GM21423 (cell line): Measurements from ENCODE around the gene VLDLR.

ENCODE experiments used
- ATAC-seq: cut with Tn5 transposase; IDR thresholded peaks from one replicate; pipeline ENCODE4 v1.9.1; 2021; ENCODE audit warnings: mild to moderate bottlenecking, moderate library complexity; ENCODE audit not compliant: unreplicated experiment

Gene VLDLR

GRCh38 chr9:2621722-2622460 lies at the start of gene VLDLR:
TSS of gene VLDLR (plus strand) at chr9:2621787. CDS start at chr9:2622190, 403 bp downstream.
- peak; percentile 41 for ATAC-seq

- ATAC-seq: no peak
Measured at GRCh38 chr9:2574203-2574602, 47.4 kb upstream of the VLDLR start.

GRCh38 chr9:2576631-2577030 lies 45.0 kb upstream of the VLDLR start:
- no peak for ATAC-seq

GRCh38 chr9:2583308-2584013 lies 38.1 kb upstream of the VLDLR start:
- no peak for ATAC-seq

- ATAC-seq: no peak
Measured at GRCh38 chr9:2591967-2592366, 29.6 kb upstream of the VLDLR start.

GRCh38 chr9:2593744-2594143 lies 27.8 kb upstream of the VLDLR start:
- ATAC-seq: no peak

GRCh38 chr9:2595973-2596372 lies 25.6 kb upstream of the VLDLR start:
- no peak for ATAC-seq

- ATAC-seq: no peak
Measured at GRCh38 chr9:2597483-2597882, 24.1 kb upstream of the VLDLR start.

- no peak for ATAC-seq
Measured at GRCh38 chr9:2599896-2600295, 21.7 kb upstream of the VLDLR start.

- no peak for ATAC-seq
Measured at GRCh38 chr9:2600307-2600706, 21.3 kb upstream of the VLDLR start.

- no peak for ATAC-seq
Measured at GRCh38 chr9:2601785-2602378, 19.7 kb upstream of the VLDLR start.

GRCh38 chr9:2602704-2603116 lies 18.9 kb upstream of the VLDLR start:
- ATAC-seq: no peak

GRCh38 chr9:2603621-2604020 lies 18.0 kb upstream of the VLDLR start:
- ATAC-seq: no peak

- no peak for ATAC-seq
Measured at GRCh38 chr9:2605246-2605645, 16.3 kb upstream of the VLDLR start.

GRCh38 chr9:2608276-2608675 lies 13.3 kb upstream of the VLDLR start:
- no peak for ATAC-seq

GRCh38 chr9:2610985-2611384 lies 10.6 kb upstream of the VLDLR start:
- no peak for ATAC-seq

- no peak for ATAC-seq
Measured at GRCh38 chr9:2611961-2612360, 9.6 kb upstream of the VLDLR start.

- ATAC-seq: no peak
Measured at GRCh38 chr9:2613730-2614271, 7.8 kb upstream of the VLDLR start.

GRCh38 chr9:2615497-2615896 lies 6.1 kb upstream of the VLDLR start:
- no peak for ATAC-seq

- ATAC-seq: no peak
Measured at GRCh38 chr9:2616692-2617377, 4.8 kb upstream of the VLDLR start.

GRCh38 chr9:2618289-2618688 lies 3.3 kb upstream of the VLDLR start:
- ATAC-seq: no peak
